A549 treated with Mapracorat at 1 μM for 4 hours (cell line): ENCODE measurements around the gene HNRNPH2. TPM values are rescaled to one million over a fixed set of nuclear protein-coding genes. Genes with fewer than 3 reads are reported as not detected.

Experiments
- total RNA-seq: library from RNA; stranded (reverse); fragments of 200-300 nt; extraction: Qiagen RNA extraction; gene quantifications from 5 replicates; pipeline ENCODE4 v1.2.3, GENCODE V29; 2022

Gene HNRNPH2, protein sequence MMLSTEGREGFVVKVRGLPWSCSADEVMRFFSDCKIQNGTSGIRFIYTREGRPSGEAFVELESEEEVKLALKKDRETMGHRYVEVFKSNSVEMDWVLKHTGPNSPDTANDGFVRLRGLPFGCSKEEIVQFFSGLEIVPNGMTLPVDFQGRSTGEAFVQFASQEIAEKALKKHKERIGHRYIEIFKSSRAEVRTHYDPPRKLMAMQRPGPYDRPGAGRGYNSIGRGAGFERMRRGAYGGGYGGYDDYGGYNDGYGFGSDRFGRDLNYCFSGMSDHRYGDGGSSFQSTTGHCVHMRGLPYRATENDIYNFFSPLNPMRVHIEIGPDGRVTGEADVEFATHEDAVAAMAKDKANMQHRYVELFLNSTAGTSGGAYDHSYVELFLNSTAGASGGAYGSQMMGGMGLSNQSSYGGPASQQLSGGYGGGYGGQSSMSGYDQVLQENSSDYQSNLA
- 52.0 to 58.7 TPM (median 54.5 TPM) in 5 replicates for total RNA-seq

GRCh38 chrX:101407748-101408531 is at the start of gene HNRNPH2, which contains the start of gene GLA:
TSS of gene HNRNPH2 (plus strand) at chrX:101408222. CDS start at chrX:101411989, 3,767 bp downstream.
TSS of gene GLA (minus strand) at chrX:101407925. CDS start at chrX:101407903, 22 bp downstream.

DNA sequence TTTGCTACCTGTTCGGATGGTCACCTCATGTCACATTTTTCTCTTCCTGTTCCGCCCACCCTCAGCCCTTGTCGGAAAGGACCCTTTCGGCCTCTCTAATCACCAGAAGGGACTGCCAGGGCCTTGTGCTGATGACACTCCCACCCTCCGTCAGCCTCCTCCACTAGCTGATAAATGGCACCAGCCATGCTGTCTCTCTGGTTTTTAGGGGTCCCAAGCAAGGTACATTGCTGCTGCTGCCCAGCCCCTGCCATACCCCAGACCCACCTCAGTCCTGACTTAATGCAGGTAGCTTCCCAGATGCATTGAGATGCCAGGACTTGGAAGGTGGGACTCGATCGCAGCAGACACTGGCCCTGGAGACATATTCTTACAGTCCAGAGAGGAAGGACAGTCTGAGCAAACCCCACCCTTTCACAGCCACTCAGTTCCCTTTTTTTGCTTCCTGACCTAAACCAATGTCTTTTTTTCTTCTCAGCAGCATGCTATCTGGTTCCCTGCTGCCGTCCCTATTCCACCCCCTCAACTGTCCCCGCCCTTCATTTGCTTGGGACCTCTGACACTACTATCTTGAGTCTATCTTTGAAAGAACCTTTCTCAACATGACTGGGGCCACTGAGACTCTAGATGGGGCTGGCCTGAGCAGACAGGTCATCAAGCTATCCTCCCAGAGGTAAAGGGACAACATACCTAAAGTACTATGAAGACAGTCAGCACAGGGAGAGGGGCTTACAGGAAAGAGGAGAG is 22.1 kb upstream of the HNRNPH2 start, which contains the start of gene BTK:
TSS of gene BTK (minus strand) at position 397 of the 747 bp plus-strand sequence. CDS start 10,907 bp downstream, outside the sequence.

DNA sequence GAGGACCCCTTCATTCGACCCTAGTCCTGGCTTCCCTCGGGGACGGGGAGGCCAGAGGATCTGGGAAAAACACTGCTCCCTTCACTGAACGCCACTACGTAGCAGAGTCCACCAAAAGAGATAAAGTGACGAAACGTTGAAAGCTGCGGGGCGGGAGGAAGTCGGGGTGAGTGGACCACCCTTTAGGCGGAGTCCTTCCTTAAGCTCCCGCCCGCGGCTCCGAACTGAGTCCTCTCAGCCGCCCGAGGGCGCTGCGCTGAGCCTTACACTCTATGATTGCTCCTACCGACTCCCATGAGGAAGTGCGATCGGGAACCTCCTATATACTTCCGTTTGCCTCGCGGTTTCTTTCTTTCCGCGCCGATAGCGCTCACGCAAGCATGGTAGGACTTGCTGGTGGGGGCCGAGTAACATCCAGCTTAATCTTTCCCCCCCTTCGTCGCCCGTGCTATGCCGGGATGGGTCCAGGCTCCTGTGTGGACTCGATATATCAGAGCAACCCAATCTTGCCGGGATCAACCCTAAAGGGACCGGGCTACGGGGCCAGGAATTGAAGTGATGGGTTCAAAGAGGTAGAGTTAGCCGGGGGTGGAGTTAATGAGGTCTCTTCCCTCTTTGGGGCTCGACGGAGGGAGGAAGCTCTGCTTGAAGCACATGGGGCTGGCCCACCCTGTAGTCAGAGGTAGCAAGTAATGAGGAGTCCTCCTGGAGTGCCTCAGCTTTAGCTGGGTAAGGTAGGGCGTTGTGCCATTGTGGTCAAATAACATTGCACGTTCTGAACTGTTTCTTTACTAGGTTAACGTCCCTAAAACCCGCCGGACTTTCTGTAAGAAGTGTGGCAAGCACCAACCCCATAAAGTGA is 17.1 kb upstream of the HNRNPH2 start, which contains the start of gene RPL36A:
TSS of gene RPL36A (plus strand) at position 348 of the 862 bp plus-strand sequence. CDS start at position 381, 33 bp downstream.

Other genes starting within 250 kb of the HNRNPH2 start
- gene DRP2, start 188.4 kb upstream of the HNRNPH2 start, total RNA-seq: 0.07 to 0.28 TPM (median 0.13 TPM) in 5 replicates
- 0.05 to 0.20 TPM (median 0.13 TPM) in 5 replicates for gene TAF7L, start 116.9 kb upstream of the HNRNPH2 start, total RNA-seq
- 27.4 to 30.1 TPM (median 27.8 TPM) in 5 replicates for gene TIMM8A, start 59.5 kb upstream of the HNRNPH2 start, total RNA-seq
- gene BTK, start 22.0 kb upstream of the HNRNPH2 start, total RNA-seq: 0.07 to 0.36 TPM (median 0.24 TPM) in 5 replicates
- 2,422 to 3,503 TPM (median 2,561 TPM) in 5 replicates for gene RPL36A, start 17.2 kb upstream of the HNRNPH2 start, total RNA-seq
- 167 to 185 TPM (median 175 TPM) in 5 replicates for gene GLA, start 297 bp upstream of the HNRNPH2 start, total RNA-seq
- gene ARMCX4, start 77.2 kb downstream of the HNRNPH2 start, total RNA-seq: 0.18 to 0.93 TPM (median 0.41 TPM) in 5 replicates
- 0.18 to 0.58 TPM (median 0.34 TPM) in 5 replicates for gene ARMCX1, start 142.3 kb downstream of the HNRNPH2 start, total RNA-seq
- 44.8 to 51.0 TPM (median 49.0 TPM) in 5 replicates for gene ARMCX6, start 209.8 kb downstream of the HNRNPH2 start, total RNA-seq
- gene ARMCX3, start 214.9 kb downstream of the HNRNPH2 start, total RNA-seq: 18.7 to 22.3 TPM (median 20.3 TPM) in 5 replicates